Fibroblast of the conjunctiva (primary cell): ENCODE data around the gene RSPH6A.
A peak's percentile ranks its signal among the peaks of the same experiment; 100 is the strongest.

Source experiments
- DNase-seq: peaks from one replicate; pipeline ENCODE4 v3.0.0-alpha.2; 2010; ENCODE audit warnings: low read depth

The RSPH6A gene

GRCh38 chr19:45825263-45825605 lies 10.1 kb upstream of the RSPH6A start:
- no peak for DNase-seq

GRCh38 chr19:45824531-45825262 lies 9.6 kb upstream of the RSPH6A start:
- DNase-seq: no peak

- no peak for DNase-seq
These were observed 8.9 kb upstream of the RSPH6A start for GRCh38 chr19:45824041-45824471.

- no peak for DNase-seq
These were observed 8.1 kb upstream of the RSPH6A start for GRCh38 chr19:45823182-45823581.

- no peak for DNase-seq
These were observed 7.6 kb upstream of the RSPH6A start for GRCh38 chr19:45822716-45823115.

GRCh38 chr19:45821570-45821969 lies 6.5 kb upstream of the RSPH6A start:
- DNase-seq: no peak

- DNase-seq: no peak
These were observed 6.0 kb upstream of the RSPH6A start for GRCh38 chr19:45821103-45821521.

- DNase-seq: no peak
These were observed 5.5 kb upstream of the RSPH6A start for GRCh38 chr19:45820413-45821102.

- DNase-seq: no peak
These were observed 4.7 kb upstream of the RSPH6A start for GRCh38 chr19:45819769-45820168.

GRCh38 chr19:45817725-45818301 lies 2.7 kb upstream of the RSPH6A start:
- no peak for DNase-seq

- DNase-seq: peak; percentile 92
These were observed 2.1 kb upstream of the RSPH6A start for GRCh38 chr19:45817010-45817724.

GRCh38 chr19:45816236-45817009 lies 1.3 kb upstream of the RSPH6A start:
- DNase-seq: no peak

GRCh38 chr19:45815481-45816216 lies 541 bp upstream of the RSPH6A start:
- no peak for DNase-seq

- DNase-seq: no peak
These were observed 835 bp downstream of the RSPH6A start for GRCh38 chr19:45814166-45814780.

GRCh38 chr19:45812297-45812696 lies 2.8 kb downstream of the RSPH6A start:
- no peak for DNase-seq

- peak; percentile 43 for DNase-seq
These were observed 5.4 kb downstream of the RSPH6A start for GRCh38 chr19:45809643-45810159.

GRCh38 chr19:45805719-45806118 lies 9.4 kb downstream of the RSPH6A start:
- no peak for DNase-seq

- DNase-seq: no peak
These were observed 10.2 kb downstream of the RSPH6A start for GRCh38 chr19:45804959-45805230.

GRCh38 chr19:45804140-45804958 lies 10.8 kb downstream of the RSPH6A start:
- no peak for DNase-seq

GRCh38 chr19:45801603-45802175 lies 13.4 kb downstream of the RSPH6A start:
- DNase-seq: no peak
